ENCODE results near the gene NDUFAF2.

NDUFAF2 gene

DNA sequence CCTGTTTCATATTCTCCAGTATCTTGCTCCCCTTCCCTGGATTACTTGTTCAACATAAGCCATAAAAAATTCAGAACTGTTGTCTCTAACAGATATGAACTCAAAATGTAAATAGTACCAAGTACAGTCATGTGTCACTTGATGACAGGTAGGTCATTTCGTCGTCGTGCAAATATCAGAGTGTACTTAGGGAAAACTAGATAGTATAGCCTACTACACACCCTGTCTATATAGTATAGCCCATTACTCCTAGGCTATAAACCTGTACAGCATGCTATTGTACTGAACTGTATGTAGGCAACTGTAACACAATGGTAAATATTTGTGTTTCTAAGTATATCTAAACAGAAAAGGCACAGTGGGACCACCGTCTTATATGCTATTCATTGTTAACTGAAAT, 178.1 kb downstream of the NDUFAF2 start:
- DNase-seq (ENCODE audit: low read depth): no peak

DNA sequence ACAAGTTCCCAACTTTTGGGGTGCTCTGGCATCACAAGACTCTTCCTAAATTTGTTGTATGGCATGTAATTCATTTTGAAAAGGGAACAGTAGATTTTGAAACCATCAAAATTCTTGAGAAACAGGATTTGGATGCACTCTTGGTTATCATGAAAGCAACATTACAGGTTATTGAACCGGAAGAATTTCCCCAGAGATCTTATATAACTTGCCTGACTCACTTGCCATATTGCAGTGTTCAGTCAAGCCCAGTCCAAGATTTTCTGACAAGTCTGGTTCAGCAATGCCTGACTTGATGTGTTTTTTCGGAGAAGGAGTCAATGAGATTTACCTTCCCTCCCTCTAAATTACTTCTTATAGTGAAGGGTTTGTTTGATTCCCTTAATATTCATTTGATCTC, 185.3 kb downstream of the NDUFAF2 start:
- no peak for DNase-seq (ENCODE audit: low read depth)

DNA sequence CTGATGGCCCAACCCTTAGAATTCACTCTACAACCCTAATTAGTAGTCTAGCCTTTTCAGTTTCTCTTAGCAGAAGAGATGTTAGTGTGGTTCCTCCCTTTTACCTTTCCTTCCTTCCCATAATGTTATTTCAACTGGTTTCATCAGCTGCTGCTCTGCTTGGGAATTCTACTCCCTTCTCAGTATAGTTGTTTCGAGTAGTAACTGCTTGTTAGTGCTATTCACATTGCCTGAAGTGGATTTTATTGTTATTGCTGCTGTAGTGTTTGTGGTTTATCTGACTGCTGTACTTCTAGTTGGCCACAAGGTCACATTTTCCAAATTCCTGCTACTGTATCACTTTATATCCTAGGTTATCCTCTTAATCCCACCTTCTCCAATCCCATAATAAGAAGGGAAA, 187.6 kb downstream of the NDUFAF2 start:
- DNase-seq (ENCODE audit: low read depth): no peak

DNA sequence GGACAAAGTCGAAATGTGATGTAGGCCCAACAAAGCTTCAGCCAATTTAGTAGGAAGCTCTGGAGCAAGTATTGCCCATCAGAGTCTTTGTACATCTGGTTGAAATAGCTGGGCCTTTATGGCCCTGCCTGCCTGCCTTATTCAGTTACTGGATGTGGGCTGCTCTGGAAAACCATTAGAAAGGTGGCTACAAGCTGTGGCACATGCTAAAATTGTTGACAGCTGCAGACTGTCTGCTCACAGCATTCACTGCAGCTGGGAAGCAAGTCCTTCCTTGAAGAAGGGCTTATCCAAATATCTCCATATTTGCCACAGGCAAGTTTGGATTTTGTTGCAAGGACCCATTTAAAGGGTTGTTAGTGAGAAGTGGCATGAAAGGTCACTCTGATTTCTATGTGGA, 192.8 kb downstream of the NDUFAF2 start:
- DNase-seq (ENCODE audit: low read depth): no peak

GRCh38 chr5:61139094-61139873, 194.3 kb downstream of the NDUFAF2 start:
- no peak for DNase-seq (ENCODE audit: low read depth)

- DNase-seq (ENCODE audit: low read depth): no peak
Measured at GRCh38 chr5:61139931-61140330, 194.9 kb downstream of the NDUFAF2 start.

GRCh38 chr5:61141801-61142200, 196.8 kb downstream of the NDUFAF2 start:
- DNase-seq (ENCODE audit: low read depth): no peak

DNA sequence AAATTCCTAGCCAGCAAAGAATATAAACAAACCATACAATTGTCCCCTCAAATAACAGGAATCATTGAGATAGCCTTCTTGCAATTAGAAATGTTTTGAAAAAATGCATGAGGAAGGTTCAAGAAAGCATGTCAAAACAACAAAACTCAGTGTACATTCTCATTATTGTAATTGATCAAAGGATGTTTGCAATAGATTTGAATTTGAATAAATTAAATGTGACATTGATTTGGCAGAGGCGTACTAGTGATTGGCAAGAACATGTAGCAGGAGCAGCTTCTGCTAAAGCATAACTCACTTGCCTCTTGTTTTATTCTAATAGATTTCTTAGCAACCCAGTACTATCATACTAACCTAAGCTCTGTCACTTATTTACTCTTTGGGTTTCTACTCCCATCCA, 197.4 kb downstream of the NDUFAF2 start:
- no peak for DNase-seq (ENCODE audit: low read depth)

DNA sequence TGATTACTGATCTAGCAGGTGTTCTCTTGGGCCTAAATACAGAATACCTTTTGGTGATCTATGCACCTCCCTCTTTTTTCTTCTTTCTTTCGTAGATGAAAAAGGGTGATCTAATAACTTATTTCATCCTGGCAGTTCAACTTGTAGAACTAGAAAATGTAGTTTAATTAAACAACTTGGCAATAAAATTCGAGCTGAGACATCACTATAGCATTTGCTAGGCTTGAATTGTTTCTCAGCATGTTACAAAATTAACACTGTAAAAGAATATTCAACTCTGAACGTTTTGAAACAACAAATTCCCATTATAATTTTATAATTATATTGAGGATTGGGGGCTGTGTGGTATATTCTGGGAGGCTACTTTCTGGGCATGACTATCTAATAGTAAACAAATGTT, 197.8 kb downstream of the NDUFAF2 start:
- no peak for DNase-seq (ENCODE audit: low read depth)

- no peak for DNase-seq (ENCODE audit: low read depth)
Measured at GRCh38 chr5:61148515-61148914, 203.5 kb downstream of the NDUFAF2 start.

- no peak for DNase-seq (ENCODE audit: low read depth)
Measured at GRCh38 chr5:61151893-61152292, 206.9 kb downstream of the NDUFAF2 start.

- DNase-seq (ENCODE audit: low read depth): no peak
Measured at GRCh38 chr5:61159070-61159469, 214.1 kb downstream of the NDUFAF2 start.

DNA sequence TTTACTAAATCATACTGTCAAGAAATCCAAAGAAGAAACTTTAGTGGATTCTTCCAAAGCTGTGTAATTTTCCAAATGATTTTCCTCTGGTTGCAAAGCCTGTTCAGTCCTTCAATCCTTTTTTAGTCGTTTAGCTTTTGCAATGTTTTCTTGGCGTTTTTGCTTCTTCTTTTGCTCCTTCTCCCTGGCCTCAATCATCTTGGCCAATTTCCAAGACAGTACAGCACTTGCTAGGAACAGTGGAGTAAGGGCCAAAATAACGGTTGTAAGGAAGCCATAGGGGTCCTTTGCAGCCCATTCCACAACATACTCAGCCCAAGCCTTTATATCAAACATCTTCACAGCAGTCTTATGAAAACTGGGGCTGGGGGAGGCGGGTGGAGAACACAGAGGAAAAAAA, 214.8 kb downstream of the NDUFAF2 start:
- DNase-seq (ENCODE audit: low read depth): no peak

DNA sequence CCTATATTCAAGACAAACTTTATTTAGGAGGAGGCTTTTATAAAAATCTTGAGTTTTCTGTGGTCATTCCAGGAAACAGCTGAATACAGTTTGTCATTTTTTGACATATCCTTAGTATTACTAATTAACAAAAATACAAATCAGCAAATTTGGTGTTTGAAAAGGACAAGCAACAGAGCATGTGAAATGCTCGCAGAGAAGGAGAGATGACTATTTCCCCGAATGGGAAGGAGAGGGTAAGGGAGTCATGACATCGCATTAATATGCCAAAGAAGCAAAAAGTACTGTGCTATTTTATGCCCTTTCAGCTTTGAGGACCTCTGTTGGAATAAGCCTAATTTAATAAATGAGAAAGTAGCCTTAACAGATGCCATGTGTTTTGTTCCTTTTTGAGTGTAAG, 215.5 kb downstream of the NDUFAF2 start:
- DNase-seq (ENCODE audit: low read depth): no peak

DNA sequence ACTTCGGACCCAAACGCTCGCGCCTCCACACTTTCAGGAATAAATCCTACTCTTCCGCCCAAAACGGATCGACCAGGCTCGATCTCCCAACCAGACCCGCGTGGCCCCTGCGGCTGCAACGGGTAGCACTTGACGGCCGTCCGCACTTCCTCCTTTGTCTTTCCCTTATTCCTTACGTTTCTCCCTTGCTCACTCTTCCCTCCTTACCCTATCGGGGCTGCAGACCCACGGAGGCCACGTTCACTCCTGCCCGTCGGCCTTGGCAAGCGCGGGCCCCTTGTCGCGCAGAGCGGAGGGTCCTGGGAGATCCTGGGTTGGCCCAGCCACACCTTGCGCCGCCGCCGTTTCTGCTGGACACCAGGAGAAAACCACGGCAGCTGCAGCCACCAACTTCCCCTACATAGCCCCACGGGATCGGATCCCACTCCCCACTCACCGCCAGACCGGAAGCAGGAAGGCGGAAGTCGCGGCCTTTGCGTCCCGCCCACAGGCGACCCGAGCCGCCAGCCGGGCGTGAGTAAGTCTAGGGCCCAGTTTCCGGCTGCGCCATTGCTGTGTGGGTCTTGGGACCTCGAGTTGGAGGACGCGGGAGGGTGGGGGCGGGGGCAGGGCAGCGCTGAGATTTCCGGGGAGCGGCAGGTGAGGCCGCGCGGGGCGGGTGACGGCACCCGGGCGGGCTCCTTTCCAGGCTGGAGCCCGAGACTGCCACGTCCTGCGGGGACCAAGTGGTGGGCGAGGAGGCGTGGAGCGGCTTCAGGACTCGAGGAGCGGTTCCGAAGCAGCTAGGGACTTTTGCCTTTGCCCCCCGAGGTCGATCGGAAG, 217.2 kb downstream of the NDUFAF2 start, which contains the start of gene SMIM15:
Gene SMIM15 (minus strand): TSS at position 459 of the 822 bp plus-strand sequence. CDS start 2,297 bp downstream, outside the sequence.
- DNase-seq (ENCODE audit: low read depth): peak; percentile 53

DNA sequence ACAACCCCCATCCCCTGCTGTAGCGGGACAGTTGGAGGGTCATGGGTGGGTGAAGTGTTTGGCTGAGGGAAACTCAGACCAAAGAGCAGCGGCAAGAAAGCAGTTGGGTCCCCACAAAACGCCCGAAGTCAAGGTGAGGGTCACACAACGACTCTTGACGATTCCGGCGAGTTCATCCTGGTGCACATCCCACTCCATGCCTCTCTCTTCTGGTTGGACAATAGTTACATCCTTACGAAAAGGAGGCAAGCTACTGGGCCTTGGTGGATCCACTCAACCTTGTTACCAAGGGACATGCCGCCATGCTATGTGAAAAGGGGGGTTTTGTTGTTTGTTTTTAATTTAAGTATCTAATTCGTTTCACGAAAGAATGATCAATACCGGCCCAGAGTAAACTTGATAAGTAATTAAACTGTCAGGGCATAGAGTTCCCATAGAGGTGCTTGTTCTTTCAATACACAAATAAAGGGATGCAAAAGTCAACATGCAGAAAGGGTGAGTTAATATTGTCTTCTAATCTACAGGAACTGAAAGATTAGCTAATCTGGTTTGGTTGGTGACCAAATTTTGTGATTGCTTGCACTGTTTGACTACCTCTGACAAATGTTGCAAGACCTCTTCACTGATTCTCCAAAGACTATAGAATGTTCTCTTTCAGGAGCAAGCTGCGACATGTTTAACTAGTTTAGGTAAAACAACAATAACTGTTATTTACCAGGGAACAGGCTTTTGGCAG, 218.0 kb downstream of the NDUFAF2 start:
- DNase-seq (ENCODE audit: low read depth): no peak

- DNase-seq (ENCODE audit: low read depth): no peak
Measured at GRCh38 chr5:61163905-61164304, 218.9 kb downstream of the NDUFAF2 start.

GRCh38 chr5:61167382-61167781, 222.4 kb downstream of the NDUFAF2 start:
- no peak for DNase-seq (ENCODE audit: low read depth)

DNA sequence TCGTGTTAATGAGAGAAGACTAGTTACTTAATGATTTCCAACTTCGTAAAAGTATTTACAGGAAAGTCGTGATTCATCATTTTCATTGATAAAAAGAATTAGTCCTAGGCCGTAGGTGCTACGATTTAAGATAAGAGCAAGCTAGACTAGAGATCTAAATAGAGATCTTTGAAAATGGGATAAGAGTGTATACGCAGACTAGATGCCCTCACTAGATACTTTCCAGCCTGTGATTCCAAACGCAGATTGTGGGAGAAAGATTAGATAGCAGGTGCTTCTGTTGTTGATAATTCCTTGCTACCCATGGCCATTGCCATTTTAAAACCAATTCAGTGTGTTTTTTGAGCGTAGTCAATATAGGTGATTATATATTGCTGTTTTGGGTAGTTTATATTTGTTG, 223.9 kb downstream of the NDUFAF2 start:
- no peak for DNase-seq (ENCODE audit: low read depth)

DNA sequence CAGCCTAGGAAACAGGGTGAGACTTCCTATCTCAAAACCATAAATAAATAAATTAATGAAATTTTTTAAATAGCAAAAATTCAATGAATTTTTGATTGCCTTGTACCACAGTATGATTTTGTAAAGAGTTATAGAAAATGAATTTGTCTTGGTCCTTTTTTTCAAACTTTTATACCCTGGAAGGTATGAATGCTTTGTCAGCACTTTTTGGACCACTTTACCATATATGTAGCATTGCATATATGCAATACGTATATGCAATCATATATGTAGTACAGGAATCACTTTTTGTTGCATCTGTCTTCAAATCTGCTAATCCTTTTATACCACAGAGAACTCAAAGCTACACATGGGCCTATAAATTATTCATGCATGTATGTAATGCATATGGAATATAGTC, 226.5 kb downstream of the NDUFAF2 start:
- no peak for DNase-seq (ENCODE audit: low read depth)

- no peak for DNase-seq (ENCODE audit: low read depth)
Measured at GRCh38 chr5:61176631-61177030, 231.6 kb downstream of the NDUFAF2 start.

GRCh38 chr5:61177070-61177469, 232.1 kb downstream of the NDUFAF2 start:
- no peak for DNase-seq (ENCODE audit: low read depth)

DNA sequence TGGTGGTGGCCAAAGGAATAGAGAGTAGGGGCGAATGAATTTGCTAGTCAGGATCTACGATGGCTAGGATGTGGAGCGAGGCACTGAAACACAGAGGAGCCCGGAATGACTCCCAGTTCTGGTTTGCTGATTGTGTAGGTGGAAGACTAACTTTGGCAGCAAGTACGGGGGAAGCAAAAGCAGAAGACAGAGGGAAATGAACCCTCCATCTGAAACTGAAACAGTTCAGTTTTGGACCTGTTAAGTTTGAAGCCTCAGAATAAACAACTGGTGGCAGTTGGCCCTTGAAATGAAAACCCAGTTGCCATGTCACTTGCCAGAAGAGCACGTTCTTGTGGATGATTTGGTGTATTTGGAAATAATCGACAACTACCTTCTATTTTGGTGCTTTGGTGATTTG, 232.7 kb downstream of the NDUFAF2 start:
- no peak for DNase-seq (ENCODE audit: low read depth)
